H1 (cell line): Measurements from ENCODE around the gene TRABD. TPM values are rescaled to one million over a fixed set of nuclear protein-coding genes. Genes with fewer than 3 reads are reported as not detected.
A peak's percentile ranks its signal among the peaks of the same experiment; 100 is the strongest.

Source experiments
- CTCF ChIA-PET: fragments of 300-600 bp; sonication (Branson Sonifier 250); formaldehyde crosslinking; loops from one replicate; lab custom pipeline; 2021; ENCODE audit not compliant: partially characterized antibody; lab: Charles Lee
- POLR2A ChIA-PET: fragments of 300-600 bp; sonication (Branson Sonifier 250); formaldehyde crosslinking; loops from one replicate; lab custom pipeline; 2021; ENCODE audit warnings: inconsistent platforms; ENCODE audit not compliant: partially characterized antibody; lab: Charles Lee
- DNase-seq, 2 experiments: peaks; one replicate each; pipeline versions ENCODE4 v3.0.0 to v3.0.0-alpha.2; 2010 to 2022; ENCODE audit warnings: low spot score in 2 of 2, low read depth in 1 of 2, mixed read lengths in 1 of 2
- FAIRE-seq: peaks from 2 replicates; lab custom pipeline; 2011; peaks lifted over from hg19 to GRCh38; lab: Jason Lieb, UNC
- H2AFZ ChIP-seq: 2 replicates; pipeline ENCODE4 v1.8.1; 2012; ENCODE audit warnings: low read length, inconsistent platforms
- H2AK5ac ChIP-seq: 2 replicates; pipeline ENCODE4 v1.6.1; 2013; ENCODE audit warnings: low read depth, low read length
- H2BK120ac ChIP-seq: replicated peaks from 2 replicates; pipeline ENCODE3; 2013; ENCODE audit warnings: low read depth, low read length, inconsistent platforms
- H2BK12ac ChIP-seq: 2 replicates; pipeline ENCODE4 v1.6.1; 2013; ENCODE audit warnings: low read depth, low read length
- H2BK15ac ChIP-seq: 2 replicates; pipeline ENCODE4 v1.6.1; 2013; ENCODE audit warnings: low read length
- H2BK20ac ChIP-seq: 2 replicates; pipeline ENCODE4 v1.6.1; 2013; ENCODE audit warnings: low read length
- H2BK5ac ChIP-seq: 2 replicates; pipeline ENCODE4 v1.6.1; 2013; ENCODE audit warnings: low read depth, low read length
- H3K14ac ChIP-seq: 2 replicates; pipeline ENCODE4 v1.6.1; 2013; ENCODE audit warnings: inconsistent platforms; ENCODE audit not compliant: insufficient read length
- H3K18ac ChIP-seq: 2 replicates; pipeline ENCODE4 v1.6.1; 2013; ENCODE audit warnings: low read length; ENCODE audit errors: extremely low read depth
- H3K23ac ChIP-seq: 2 replicates; pipeline ENCODE4 v1.6.1; 2013; ENCODE audit warnings: inconsistent platforms; ENCODE audit not compliant: insufficient read length
- H3K23me2 ChIP-seq: 2 replicates; pipeline ENCODE4 v1.6.1; 2013; ENCODE audit warnings: low read depth, low read length
- H3K27ac ChIP-seq: 2 replicates; pipeline ENCODE4 v1.6.1; 2011; ENCODE audit warnings: low read depth, low read length, inconsistent platforms
- H3K27me3 ChIP-seq, 4 experiments: replicated peaks in 1 of 4; 1 replicate in 1 of 4; 2 replicates in 3 of 4; pipeline versions ENCODE4 v1.6.1 to v1.8.1; 2011 to 2013; ENCODE audit warnings: low read length in 3 of 4, mild to moderate bottlenecking in 3 of 4, inconsistent platforms in 2 of 4, mixed read lengths in 2 of 4, moderate library complexity in 1 of 4; ENCODE audit not compliant: control insufficient read depth in 3 of 4, insufficient read depth in 3 of 4; ENCODE audit errors: extremely low read depth in 1 of 4
- H3K36me3 ChIP-seq, 4 experiments: 2 replicates each; pipeline versions ENCODE4 v1.6.1 to v1.8.1; 2011 to 2013; ENCODE audit warnings: mild to moderate bottlenecking in 4 of 4, low read length in 3 of 4, moderate library complexity in 2 of 4, control low read depth in 1 of 4, inconsistent platforms in 1 of 4; ENCODE audit not compliant: insufficient read depth in 4 of 4, control insufficient read depth in 2 of 4
- H3K4ac ChIP-seq: replicated peaks from 2 replicates; pipeline ENCODE3; 2013; ENCODE audit warnings: low read length, low read depth, mixed read lengths, inconsistent platforms; ENCODE audit not compliant: insufficient read length
- H3K4me1 ChIP-seq, 4 experiments: replicated peaks in 1 of 4; 1 replicate in 1 of 4; 2 replicates in 3 of 4; pipeline versions ENCODE4 v1.6.1 to v1.8.1; 2011 to 2013; ENCODE audit warnings: low read length in 3 of 4, inconsistent platforms in 2 of 4, mixed read lengths in 1 of 4; ENCODE audit not compliant: insufficient read depth in 4 of 4, control insufficient read depth in 3 of 4
- H3K4me2 ChIP-seq, 2 experiments: 2 replicates each; pipeline versions ENCODE4 v1.6.1 to v1.8.1; 2011 to 2013; ENCODE audit warnings: low read depth in 2 of 2, low read length in 2 of 2, control low read depth in 1 of 2, inconsistent platforms in 1 of 2, mild to moderate bottlenecking in 1 of 2; ENCODE audit not compliant: insufficient read depth in 1 of 2
- H3K4me3 ChIP-seq, 4 experiments: fragments of 200-600, 300-600 bp in 1 of 4; sonication (generic), shearing (Covaris generic), sonication (Bioruptor Twin) in 1 of 4; 2 replicates each; pipeline versions ENCODE4 v1.5.1 to v1.8.1; 2011 to 2016; ENCODE audit warnings: low read length in 4 of 4, low read depth in 3 of 4, control low read depth in 2 of 4, inconsistent platforms in 2 of 4, mild to moderate bottlenecking in 2 of 4, mixed read lengths in 1 of 4, moderate library complexity in 1 of 4; ENCODE audit not compliant: insufficient read depth in 2 of 4; ENCODE audit errors: extremely low read depth in 1 of 4
- H3K56ac ChIP-seq: replicated peaks from 2 replicates; pipeline ENCODE3; 2013; ENCODE audit warnings: low read depth, mild to moderate bottlenecking, mixed read lengths, low read length, inconsistent platforms; ENCODE audit not compliant: insufficient read length
- H3K79me1 ChIP-seq: 2 replicates; pipeline ENCODE4 v1.6.1; 2013; ENCODE audit warnings: low read depth, low read length, control low read depth
- H3K79me2 ChIP-seq, 2 experiments: 2 replicates each; pipeline versions ENCODE4 v1.6.1 to v1.8.1; 2012 to 2013; ENCODE audit warnings: low read length in 2 of 2, mild to moderate bottlenecking in 2 of 2, inconsistent platforms in 1 of 2; ENCODE audit not compliant: insufficient read depth in 2 of 2, control insufficient read depth in 1 of 2
- H3K9ac ChIP-seq, 4 experiments: replicated peaks in 1 of 4; 1 replicate in 1 of 4; 2 replicates in 3 of 4; pipeline versions ENCODE4 v1.6.1 to v1.8.1; 2011 to 2013; ENCODE audit warnings: low read depth in 3 of 4, low read length in 3 of 4, control low read depth in 2 of 4, mild to moderate bottlenecking in 2 of 4, moderate library complexity in 2 of 4, inconsistent platforms in 1 of 4; ENCODE audit errors: extremely low read depth in 1 of 4
- H3K9me3 ChIP-seq, 2 experiments: 2 replicates each; pipeline versions ENCODE4 v1.6.1 to v1.8.1; 2012 to 2013; ENCODE audit warnings: mild to moderate bottlenecking in 2 of 2, moderate library complexity in 2 of 2, control low read depth in 1 of 2, inconsistent platforms in 1 of 2, low read depth in 1 of 2, low read length in 1 of 2, mixed read lengths in 1 of 2; ENCODE audit not compliant: insufficient read depth in 2 of 2
- H4K20me1 ChIP-seq, 2 experiments: replicated peaks in 1 of 2; 2 replicates each; pipeline versions ENCODE3 to v1.8.1; 2011 to 2013; ENCODE audit warnings: inconsistent platforms in 2 of 2, low read length in 2 of 2, mild to moderate bottlenecking in 1 of 2; ENCODE audit not compliant: insufficient read depth in 2 of 2, control insufficient read depth in 1 of 2
- H4K5ac ChIP-seq: 2 replicates; pipeline ENCODE4 v1.6.1; 2013; ENCODE audit warnings: low read length, low read depth, mixed read lengths, inconsistent platforms; ENCODE audit not compliant: insufficient read length
- H4K8ac ChIP-seq: 2 replicates; pipeline ENCODE4 v1.8.0; 2013; ENCODE audit warnings: mild to moderate bottlenecking, moderate library complexity, low read length, inconsistent platforms; ENCODE audit not compliant: insufficient read depth; ENCODE audit errors: extremely low read depth
- H4K91ac ChIP-seq: replicated peaks from 2 replicates; pipeline ENCODE3; 2013; ENCODE audit warnings: low read length, mixed read lengths, inconsistent platforms; ENCODE audit not compliant: insufficient read length
- CBX8 ChIP-seq: fragments of 300-800, 300-1000 bp; sonication (generic); IDR thresholded peaks from 2 replicates; pipeline ENCODE4 v1.7.1; 2016; ENCODE audit warnings: low read depth, low read length, borderline replicate concordance
- RBBP5 ChIP-seq: IDR thresholded peaks from 2 replicates; pipeline ENCODE4 v1.7.1; 2012; ENCODE audit warnings: low read depth, mild to moderate bottlenecking, inconsistent platforms, low read length, moderate library complexity, borderline replicate concordance
- WGBS, 2 experiments: shearing (Covaris generic) in 1 of 2; methylation state at CpG; one replicate each; pipeline versions ENCODE4 v1.1.6 to v1.1.7; 2013 to 2015; ENCODE audit warnings: low lambda C conversion rate in 2 of 2, mixed read lengths in 2 of 2, inconsistent platforms in 1 of 2, low coverage in 1 of 2, missing lambda C conversion rate in 1 of 2; ENCODE audit not compliant: insufficient replicate concordance in 2 of 2, insufficient coverage in 1 of 2, insufficient read length in 1 of 2; ENCODE audit errors: extremely low coverage in 1 of 2, missing lambda C conversion rate in 1 of 2; 5-methylcytosine and 5-hydroxymethylcytosine counted together
- polyA plus RNA-seq, 7 experiments: library from polyadenylated mRNA; depleted of rRNA in 3 of 7; stranded (reverse) in 5 of 7; unstranded in 2 of 7; fragments of >200 nt in 5 of 7; fragments of 200-250 nt in 2 of 7; gene quantifications; 1 replicate in 5 of 7; 2 replicates in 1 of 7; 4 replicates in 1 of 7; pipeline versions ENCODE4 v1.2.1 to v1.2.3, GENCODE V29; 2011 to 2013; ENCODE audit warnings: missing spikeins in 2 of 7, mixed read lengths in 2 of 7
- total RNA-seq: library from RNA; stranded (reverse); fragmentation: NEBNext Ultra II Directional; extraction: Animal tissue kit (Norgen Biotek cat#: 25700); gene quantifications from 2 replicates; pipeline ENCODE4 v1.2.1, GENCODE V29; 2021

TRABD gene
- total and polyA plus RNA-seq, 2 of the 8 experiments (the other 6 are each of a cell fraction or from before 2014, with no cell fraction given): 44.2 to 57.5 TPM

GRCh38 chr22:50201191-50202129, 15.7 kb downstream of the TRABD start:
- Histone ChIP-seq H3K27me3 (no peaks in the 10 kb centered on the region), H3K4me3 (peak overlapping the region; percentile 41 to 69 (median 62)), H2AFZ (no peak overlapping the region), H2BK15ac (no peak overlapping the region), H4K8ac (peak overlapping the region; percentile 63; the same call in 1 of the 2 replicates), H2BK5ac (no peak overlapping the region), H3K79me1 (peaks cover 2% of the 10 kb centered on the region; the same call in 1 of the 2 replicates), H3K56ac (peak overlapping the region; percentile 5), H4K5ac (no peak overlapping the region), H3K4me1 (peaks cover 0 to 8% (median 6%) of the 10 kb centered on the region in 4 experiments; a peak in 6 of 7 replicates), H3K9ac (peak overlapping the region; percentile 34 to 93 (median 63)), H3K79me2 (peaks cover 0 to 13% of the 10 kb centered on the region in 2 experiments; a peak in 1 of 4 replicates), H3K27ac (no peak overlapping the region), H3K36me3 (peaks cover 0 to 20% (median 8%) of the 10 kb centered on the region in 4 experiments; a peak in 5 of 8 replicates), H3K18ac (no peak overlapping the region; the same call in 1 of the 2 replicates), H2BK20ac (no peak overlapping the region), H3K14ac (no peak overlapping the region), H3K23me2 (peaks cover 13% of the 10 kb centered on the region; the same call in 1 of the 2 replicates), H2BK12ac (no peak overlapping the region), H3K4ac (no peak overlapping the region), H2AK5ac (no peak overlapping the region), H2BK120ac (no peak overlapping the region), H3K23ac (no peak overlapping the region), H3K4me2 (peak overlapping the region; percentile 84 to 98)
- no peak for DNase-seq
- 9% methylated on average over 53 of the region's 115 CpGs; no CpG with 5 or more reads in 1 of the 2 experiments for WGBS, 2 experiments
- ChIA-PET CTCF (interaction anchor here (0.9 to 1.5 kb wide), 2 partner anchors 11 to 24 kb away, joined by 3 to 6 read pairs; no protein-coding TSS in a partner anchor), POLR2A (interaction anchor here (0.9 to 1.5 kb wide), 3 partner anchors 10 to 51 kb away, joined by 3 to 5 read pairs (median 4); partner anchors contain the start of gene TUBGCP6)
- FAIRE-seq: no peak
- TF ChIP-seq CBX8 (no peak), RBBP5 (0 out of 2 replicates have a peak, but pooled peaks have one; percentile 6)
- TF ChIP-seq, all 59 proteins: peak for 1
- Histone ChIP-seq H4K20me1 (peaks cover 4 to 22% of the 10 kb centered on the region in 2 experiments), H3K9me3 (no peaks in the 10 kb centered on the region), H4K91ac (no peak overlapping the region)
